WERI-Rb-1 (cell line): ENCODE measurements around the gene ABCB4.

ENCODE experiments used
- DNase-seq: peaks from one replicate; pipeline ENCODE4 v3.0.0-alpha.2; 2020
- H3K27ac ChIP-seq: fragments of 250-450 bp; sonication (Bioruptor Pico); 2 replicates; pipeline ENCODE4 v1.5.1; 2020; ENCODE audit warnings: mild to moderate bottlenecking, moderate library complexity
- H3K27me3 ChIP-seq: fragments of 250-450 bp; sonication (Bioruptor Pico); 2 replicates; pipeline ENCODE4 v1.5.1; 2021; ENCODE audit warnings: mild to moderate bottlenecking, low read depth, moderate library complexity; ENCODE audit not compliant: insufficient read depth, severe bottlenecking
- H3K36me3 ChIP-seq: fragments of 250-450 bp; sonication (Bioruptor Pico); 2 replicates; pipeline ENCODE4 v1.5.1; 2020; ENCODE audit warnings: mild to moderate bottlenecking, moderate library complexity
- H3K4me3 ChIP-seq: 2 replicates; pipeline ENCODE4 v1.5.1; 2011; ENCODE audit warnings: low read depth, mild to moderate bottlenecking, control low read depth, low read length
- H3K9me3 ChIP-seq: fragments of 250-450 bp; sonication (Bioruptor Pico); 2 replicates; pipeline ENCODE4 v1.5.1; 2021; ENCODE audit warnings: mild to moderate bottlenecking, moderate library complexity; ENCODE audit not compliant: severe bottlenecking
- CTCF ChIP-seq: IDR thresholded peaks from 2 replicates; pipeline ENCODE4 v1.5.1; 2011; ENCODE audit warnings: low read depth, mild to moderate bottlenecking, control low read depth, inconsistent platforms, low read length

ABCB4 gene

GRCh38 chr7:87404674-87405073 is 70.8 kb downstream of the ABCB4 start:
- DNase-seq = no peak
- H3K36me3 ChIP-seq = no peaks in the 10 kb centered on the region
- H3K4me3 ChIP-seq = no peak overlapping the region
- no peaks in the 10 kb centered on the region for H3K9me3 ChIP-seq
- H3K27me3 ChIP-seq = no peaks in the 10 kb centered on the region
- no peak overlapping the region for H3K27ac ChIP-seq
- TF ChIP-seq CTCF = no peak

GRCh38 chr7:87398446-87398845 is 77.0 kb downstream of the ABCB4 start:
- no peak for DNase-seq
- peaks cover 1% of the 10 kb centered on the region; the same call in 1 of the 2 replicates for H3K36me3 ChIP-seq
- no peak for TF ChIP-seq CTCF
- H3K4me3 ChIP-seq = no peak overlapping the region
- H3K9me3 ChIP-seq = no peaks in the 10 kb centered on the region
- H3K27me3 ChIP-seq = no peaks in the 10 kb centered on the region
- H3K27ac ChIP-seq = no peak overlapping the region

- no peak for TF ChIP-seq CTCF
Measured at GRCh38 chr7:87395442-87396020, 79.9 kb downstream of the ABCB4 start.

GRCh38 chr7:87391020-87391701 is 84.3 kb downstream of the ABCB4 start:
- TF ChIP-seq CTCF = no peak
- Histone ChIP-seq H3K9me3 (no peaks in the 10 kb centered on the region), H3K4me3 (no peak overlapping the region), H3K27ac (no peak overlapping the region), H3K27me3 (no peaks in the 10 kb centered on the region), H3K36me3 (peaks cover 16% of the 10 kb centered on the region)
- no peak for DNase-seq

More at GRCh38 chr7:87395442-87396020, 79.9 kb downstream of the ABCB4 start:
- Histone ChIP-seq H3K9me3 (no peaks in the 10 kb centered on the region), H3K27ac (no peak overlapping the region), H3K36me3 (peaks cover 16% of the 10 kb centered on the region), H3K4me3 (no peak overlapping the region), H3K27me3 (no peaks in the 10 kb centered on the region)
- DNase-seq = no peak

- no peaks in the 10 kb centered on the region for H3K27me3 ChIP-seq
- no peak for TF ChIP-seq CTCF
- H3K4me3 ChIP-seq = no peak overlapping the region
Measured at GRCh38 chr7:87380905-87381304, 94.6 kb downstream of the ABCB4 start.

More at GRCh38 chr7:87380905-87381304, 94.6 kb downstream of the ABCB4 start:
- Histone ChIP-seq H3K9me3 (no peaks in the 10 kb centered on the region), H3K36me3 (no peaks in the 10 kb centered on the region; the same call in 1 of the 2 replicates), H3K27ac (no peak overlapping the region)
- DNase-seq = no peak
